SH-SY5Y (cell line): Measurements from ENCODE around the gene SLC8A3.

Experiments
- GATA2 ChIP-seq: IDR thresholded peaks from 2 replicates; pipeline ENCODE4 v1.6.1; 2011; ENCODE audit warnings: mild to moderate bottlenecking, low read depth, low read length
- GATA3 ChIP-seq: IDR thresholded peaks from 2 replicates; pipeline ENCODE4 v1.6.1; 2011; ENCODE audit warnings: low read depth, mild to moderate bottlenecking, low read length, moderate library complexity

GRCh38 chr14:70034257-70034656, 154.5 kb downstream of the SLC8A3 start:
- no peak for TF ChIP-seq GATA2
- no peak for TF ChIP-seq GATA3
